Common myeloid progenitor, CD34-positive (primary cell): Measurements from ENCODE around the gene CFAP410.

Source experiments
- CTCF ChIA-PET: fragments of 350-600 bp; sonication (Branson Sonifier 250); formaldehyde crosslinking; loops from one replicate; lab custom pipeline; 2021; ENCODE audit warnings: antibody characterized with exemption; lab: Charles Lee
- POLR2A ChIA-PET: fragments of 350-600 bp; sonication (Branson Sonifier 250); formaldehyde crosslinking; loops from one replicate; lab custom pipeline; 2021; ENCODE audit warnings: antibody characterized with exemption; lab: Charles Lee
- DNase-seq, 3 donors: peaks; one replicate each; pipeline versions ENCODE4 v3.0.0 to v3.0.0-alpha.2; 2013
- H3K27ac ChIP-seq, 2 experiments: 1 replicate in 1 of 2; 2 replicates in 1 of 2; pipeline ENCODE4 v1.7.0; 2013; ENCODE audit warnings: inconsistent platforms in 2 of 2, low read length in 2 of 2, mild to moderate bottlenecking in 2 of 2, low read depth in 1 of 2, moderate library complexity in 1 of 2; ENCODE audit not compliant: severe bottlenecking in 2 of 2, insufficient read depth in 1 of 2, poor library complexity in 1 of 2
- H3K27me3 ChIP-seq, 5 experiments: replicated peaks in 2 of 5; 1 replicate in 3 of 5; 2 replicates in 2 of 5; pipeline versions ENCODE4 v1.6.1 to v1.7.0; 2013; ENCODE audit warnings: low read length in 4 of 5, mild to moderate bottlenecking in 2 of 5, moderate library complexity in 2 of 5, inconsistent platforms in 1 of 5; ENCODE audit not compliant: insufficient read depth in 5 of 5, control insufficient read depth in 4 of 5
- H3K36me3 ChIP-seq, 4 experiments: 1 replicate in 2 of 4; 2 replicates in 2 of 4; pipeline versions ENCODE4 v1.6.1 to v1.7.0; 2013; ENCODE audit warnings: low read length in 3 of 4, control low read depth in 1 of 4, mild to moderate bottlenecking in 1 of 4; ENCODE audit not compliant: control insufficient read depth in 4 of 4, insufficient read depth in 4 of 4
- H3K4me1 ChIP-seq, 4 experiments: 1 replicate in 3 of 4; 2 replicates in 1 of 4; pipeline versions ENCODE4 v1.6.1 to v1.7.1; 2013; ENCODE audit warnings: low read length in 3 of 4, mild to moderate bottlenecking in 3 of 4, control low read depth in 1 of 4, inconsistent platforms in 1 of 4, moderate library complexity in 1 of 4; ENCODE audit not compliant: control insufficient read depth in 4 of 4, insufficient read depth in 4 of 4; ENCODE audit errors: control extremely low read depth in 1 of 4
- H3K4me3 ChIP-seq, 7 experiments: 1 replicate in 4 of 7; 2 replicates in 3 of 7; pipeline versions ENCODE4 v1.5.1 to v1.7.0; 2013; ENCODE audit warnings: mild to moderate bottlenecking in 7 of 7, low read length in 6 of 7, moderate library complexity in 6 of 7, inconsistent platforms in 2 of 7, low read depth in 2 of 7, control low read depth in 1 of 7; ENCODE audit not compliant: insufficient read depth in 4 of 7, control insufficient read depth in 1 of 7; ENCODE audit errors: extremely low read depth in 1 of 7
- H3K9me3 ChIP-seq, 5 experiments: 1 replicate in 4 of 5; 2 replicates in 1 of 5; pipeline versions ENCODE4 v1.6.1 to v1.7.1; 2013; ENCODE audit warnings: low read length in 4 of 5, mild to moderate bottlenecking in 2 of 5, inconsistent platforms in 1 of 5, low read depth in 1 of 5, moderate library complexity in 1 of 5; ENCODE audit not compliant: control insufficient read depth in 4 of 5, insufficient read depth in 2 of 5; ENCODE audit errors: control extremely low read depth in 1 of 5
- WGBS: methylation state at CpG from one replicate; pipeline ENCODE4 v1.1.5; 2013; ENCODE audit not compliant: insufficient coverage; 5-methylcytosine and 5-hydroxymethylcytosine counted together

Gene CFAP410

DNA sequence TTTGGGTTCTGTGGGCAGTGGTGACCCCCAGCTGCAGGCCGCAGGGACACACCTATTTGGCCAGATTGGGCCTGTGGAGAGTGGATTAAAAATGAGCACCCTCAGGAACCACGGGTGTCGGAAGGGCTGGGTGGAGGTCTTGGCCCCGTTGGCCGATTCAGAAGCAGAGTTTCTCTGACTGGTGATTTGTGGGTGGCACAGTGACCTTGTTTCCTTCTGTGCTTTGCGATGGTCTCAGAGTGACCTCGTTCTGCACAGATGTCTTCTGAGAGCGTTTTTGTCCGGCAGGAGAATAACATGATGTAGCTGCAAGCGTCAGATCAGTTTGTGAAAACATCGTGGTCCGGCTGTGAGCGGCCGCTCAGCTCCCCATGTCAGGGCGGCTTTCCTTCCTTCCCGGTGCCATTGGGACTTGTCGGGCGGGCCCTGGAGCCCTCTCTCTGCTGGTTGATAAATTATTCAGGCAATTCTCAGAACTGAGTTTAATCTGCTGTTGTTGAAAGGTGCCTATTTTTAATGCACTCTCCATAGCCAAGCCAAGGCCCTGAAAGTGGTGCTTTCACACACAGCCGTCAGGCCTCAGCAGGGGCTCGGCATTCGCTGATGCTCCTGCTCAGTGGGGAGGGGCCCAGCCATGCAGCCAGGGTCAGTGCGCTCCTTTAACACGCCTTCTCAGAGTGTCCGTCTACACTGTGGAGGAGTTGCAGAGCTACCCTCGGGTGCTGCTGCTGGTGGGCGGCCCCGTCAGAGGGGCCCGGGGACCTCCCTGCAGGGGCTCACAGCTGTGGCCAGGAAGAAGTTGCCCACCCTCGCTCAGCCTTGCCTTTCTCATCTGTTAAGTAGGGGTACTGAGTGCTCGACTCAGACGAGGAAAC, 41.0 kb upstream of the CFAP410 start:
- Histone ChIP-seq H3K27me3 (peaks cover 0 to 5% (median 0%) of the 10 kb centered on the region in 5 experiments), H3K27ac (no peak overlapping the region), H3K9me3 (peaks cover 2 to 16% (median 8%) of the 10 kb centered on the region in 5 experiments), H3K36me3 (peaks cover 0 to 9% (median 1%) of the 10 kb centered on the region in 4 experiments), H3K4me1 (peaks cover 0 to 19% (median 10%) of the 10 kb centered on the region in 4 experiments), H3K4me3 (no peak overlapping the region)
- ChIA-PET CTCF (interaction anchor here (1.0 kb wide), 1 partner anchor 27 kb away, joined by 4 read pairs; the partner anchor contains the start of gene TRPM2), POLR2A (no interaction called here)
- no peak for DNase-seq
- WGBS, result 82% methylated on average over 25 of the region's 31 CpGs

DNA sequence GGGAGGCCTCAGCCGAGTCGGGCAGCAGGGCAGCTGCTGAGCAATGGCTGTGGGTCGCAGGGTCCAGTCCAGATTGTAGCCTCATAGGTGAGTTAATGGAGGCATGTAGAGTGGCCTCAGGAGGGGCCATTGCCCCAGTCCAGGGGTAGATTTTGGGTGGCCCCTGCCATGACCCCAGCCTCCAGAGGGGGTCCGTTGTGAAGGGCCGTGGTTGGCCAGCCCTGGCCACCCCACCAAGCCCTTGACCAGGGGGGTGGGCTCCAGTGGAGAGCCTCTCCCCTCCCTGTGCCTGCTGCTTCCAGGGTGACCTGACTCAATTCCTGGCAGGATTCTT, 40.3 kb upstream of the CFAP410 start:
- Histone ChIP-seq H3K9me3 (peaks cover 2 to 22% (median 7%) of the 10 kb centered on the region in 5 experiments), H3K4me1 (peaks cover 0 to 25% (median 17%) of the 10 kb centered on the region in 4 experiments), H3K27me3 (peaks cover 0 to 5% (median 0%) of the 10 kb centered on the region in 5 experiments), H3K36me3 (peaks cover 0 to 9% (median 1%) of the 10 kb centered on the region in 4 experiments), H3K27ac (no peak overlapping the region), H3K4me3 (no peak overlapping the region)
- no peak for DNase-seq
- WGBS, result 94% methylated on average over 5 of the region's 5 CpGs
- POLR2A ChIA-PET, result no interaction called here
- CTCF ChIA-PET, result no interaction called here

DNA sequence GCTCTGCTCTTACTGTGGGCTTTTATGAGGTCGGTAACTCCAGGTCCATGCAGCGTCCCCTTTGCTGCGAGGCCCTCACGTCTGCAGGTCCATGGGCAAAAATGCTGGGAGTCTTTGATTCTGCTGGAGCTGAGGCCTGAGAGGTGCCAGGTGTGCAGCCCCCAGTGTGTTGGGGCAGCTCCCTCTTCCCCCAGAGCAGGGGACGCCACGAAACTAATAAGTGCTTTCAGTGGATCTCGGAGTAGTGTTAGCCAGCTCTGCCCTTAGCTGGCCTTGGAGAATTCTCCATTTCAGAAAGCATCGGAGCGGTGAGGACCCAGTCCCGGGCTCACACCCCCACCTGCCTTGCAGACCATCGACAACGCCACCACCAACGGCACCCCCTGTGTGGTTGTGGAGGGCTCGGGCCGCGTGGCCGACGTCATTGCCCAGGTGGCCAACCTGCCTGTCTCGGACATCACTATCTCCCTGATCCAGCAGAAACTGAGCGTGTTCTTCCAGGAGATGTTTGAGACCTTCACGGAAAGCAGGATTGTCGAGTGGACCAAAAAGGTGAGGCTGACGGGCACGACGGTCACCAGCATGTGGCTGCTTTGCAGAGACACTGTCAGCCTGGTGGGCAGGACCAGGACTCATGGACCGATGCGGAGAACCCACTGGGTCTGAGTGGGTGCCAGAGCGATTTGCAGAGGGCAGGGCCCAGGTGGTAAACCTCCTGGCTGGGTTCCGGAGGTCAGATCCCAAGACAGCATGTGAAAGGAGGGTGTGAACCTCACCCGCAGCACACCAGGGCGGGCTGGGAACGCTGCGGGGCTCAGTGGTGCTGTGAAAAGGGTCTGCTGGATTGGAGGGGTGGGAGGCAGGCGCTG, 39.7 kb upstream of the CFAP410 start:
- peaks cover 0 to 3% (median 1%) of the 10 kb centered on the region in 4 experiments for H3K36me3 ChIP-seq
- no peak overlapping the region for H3K27ac ChIP-seq
- no peak for DNase-seq
- peaks cover 0 to 26% (median 18%) of the 10 kb centered on the region in 4 experiments for H3K4me1 ChIP-seq
- peaks cover 0 to 21% (median 6%) of the 10 kb centered on the region in 5 experiments for H3K9me3 ChIP-seq
- H3K4me3 ChIP-seq, result no peak overlapping the region
- peaks cover 0 to 5% (median 0%) of the 10 kb centered on the region in 5 experiments for H3K27me3 ChIP-seq
- ChIA-PET POLR2A (no interaction called here), CTCF (no interaction called here)
- over 99% methylated on average over 28 of the region's 34 CpGs for WGBS

DNA sequence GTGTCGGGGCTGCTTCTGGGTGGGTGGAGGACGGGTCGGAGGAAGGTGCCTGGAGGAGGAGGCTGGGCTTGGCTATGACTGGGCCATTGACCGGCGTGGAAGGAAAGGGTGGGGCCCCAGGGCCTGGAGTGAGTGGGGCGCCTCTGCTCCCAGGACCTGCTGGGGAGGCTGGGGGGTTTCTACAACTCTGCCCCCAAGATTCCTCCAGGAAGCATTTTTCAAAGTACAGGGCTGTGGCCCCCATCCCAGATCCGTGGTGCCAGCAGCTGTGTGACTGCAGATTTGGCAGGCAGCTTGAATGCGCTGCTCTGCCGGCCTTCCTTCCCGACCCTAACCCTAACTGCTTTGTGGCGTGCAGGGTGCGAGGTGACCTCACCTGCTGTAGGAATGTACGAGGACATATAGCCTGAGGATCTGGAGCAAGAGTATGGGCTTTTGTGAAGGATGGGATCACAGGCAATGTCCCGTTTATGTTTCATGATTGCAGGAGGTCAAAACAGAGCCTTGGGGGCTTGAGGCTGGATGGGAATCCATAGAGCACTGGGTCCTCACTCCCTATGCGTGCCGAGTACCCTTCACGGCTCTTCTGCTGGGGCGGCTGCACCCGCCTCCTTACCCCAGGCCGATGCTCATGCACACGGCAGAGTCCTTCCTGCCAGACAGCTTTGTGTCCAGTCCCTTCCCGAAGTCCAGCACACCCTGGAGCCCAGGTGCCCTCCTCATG, 38.9 kb upstream of the CFAP410 start:
- no peak for DNase-seq
- peaks cover 0 to 2% (median under 1%) of the 10 kb centered on the region in 4 experiments for H3K36me3 ChIP-seq
- ChIA-PET CTCF (no interaction called here), POLR2A (no interaction called here)
- H3K4me3 ChIP-seq, result no peak overlapping the region
- H3K27ac ChIP-seq, result no peak overlapping the region
- WGBS, result 90% methylated on average over 16 of the region's 22 CpGs
- H3K27me3 ChIP-seq, result peaks cover 0 to 5% (median 0%) of the 10 kb centered on the region in 5 experiments
- peaks cover 0 to 32% (median 21%) of the 10 kb centered on the region in 4 experiments for H3K4me1 ChIP-seq
- H3K9me3 ChIP-seq, result peaks cover 0 to 21% (median 6%) of the 10 kb centered on the region in 5 experiments

DNA sequence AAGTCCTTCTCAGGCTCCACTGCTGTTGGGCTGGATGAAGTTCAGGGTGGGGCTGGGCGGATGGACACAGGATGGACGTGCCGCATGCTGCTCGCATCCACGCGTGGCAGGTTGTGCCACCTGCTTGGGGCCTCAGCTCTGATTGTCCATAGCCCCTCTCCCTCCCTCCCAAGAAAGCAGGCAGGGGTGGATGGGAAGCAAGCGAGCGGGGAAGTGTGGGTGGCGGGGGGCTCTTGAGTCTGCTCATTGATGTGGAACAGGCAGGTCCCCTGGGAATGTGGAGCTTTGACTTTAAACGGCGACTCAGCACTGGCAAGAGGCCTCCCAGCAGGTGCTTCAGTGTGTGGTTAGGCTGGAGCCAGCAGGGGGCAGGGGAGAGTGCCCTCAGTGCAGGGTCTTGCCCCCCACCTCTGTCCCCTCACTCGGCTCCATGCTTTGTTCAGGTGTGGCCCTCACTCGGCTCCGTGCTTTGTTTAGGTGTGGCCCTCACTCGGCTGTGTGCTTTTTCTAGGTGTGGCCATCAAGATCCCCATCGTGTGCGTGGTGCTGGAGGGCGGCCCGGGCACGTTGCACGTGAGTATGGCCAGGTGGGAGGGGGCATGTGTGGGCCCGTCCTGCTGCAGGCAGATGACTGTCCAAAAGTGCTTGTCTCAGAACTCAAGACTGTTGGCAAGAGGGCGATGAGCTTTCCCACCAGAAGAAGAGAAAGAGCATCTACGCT, 38.2 kb upstream of the CFAP410 start:
- Histone ChIP-seq H3K9me3 (peaks cover 0 to 21% (median 6%) of the 10 kb centered on the region in 5 experiments), H3K4me1 (peaks cover 0 to 32% (median 21%) of the 10 kb centered on the region in 4 experiments), H3K27me3 (peaks cover 0 to 3% (median 0%) of the 10 kb centered on the region in 5 experiments), H3K27ac (no peak overlapping the region), H3K36me3 (peaks cover 0 to 2% (median 0%) of the 10 kb centered on the region in 4 experiments), H3K4me3 (no peak overlapping the region)
- DNase-seq, result no peak
- ChIA-PET CTCF (no interaction called here), POLR2A (no interaction called here)
- 90% methylated on average over 12 of the region's 24 CpGs for WGBS

DNA sequence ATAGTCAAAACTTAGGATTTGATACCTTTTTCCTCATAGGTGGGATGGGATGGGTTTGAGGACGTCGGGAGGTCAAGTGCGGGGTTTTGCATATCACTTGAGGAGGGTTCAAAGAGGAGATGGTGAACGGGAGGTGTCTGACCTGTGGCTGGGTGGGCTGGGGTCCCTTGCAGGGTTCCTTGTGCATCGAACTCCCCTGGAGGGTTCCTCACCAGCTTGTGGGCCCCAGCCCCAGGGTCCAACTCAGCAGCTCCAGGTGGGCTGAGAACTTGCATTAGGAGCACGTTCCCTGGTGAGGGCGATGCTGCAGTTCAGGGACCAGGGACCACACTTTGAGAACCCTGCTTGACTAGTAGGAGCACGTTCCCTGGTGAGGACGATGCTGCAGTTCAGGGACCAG, 37.4 kb upstream of the CFAP410 start:
- WGBS, result 96% methylated on average over 9 of the region's 9 CpGs
- H3K27me3 ChIP-seq, result peaks cover 0 to 3% (median 0%) of the 10 kb centered on the region in 5 experiments

More for the DNA sequence above, 37.4 kb upstream of the CFAP410 start:
- CTCF ChIA-PET, result interaction anchor here (1.6 kb wide), 1 partner anchor 14 kb away, joined by 6 read pairs; no protein-coding TSS in a partner anchor
- H3K9me3 ChIP-seq, result peaks cover 0 to 23% (median 6%) of the 10 kb centered on the region in 5 experiments
- no peak overlapping the region for H3K4me3 ChIP-seq
- POLR2A ChIA-PET, result no interaction called here
- peaks cover 0 to 32% (median 22%) of the 10 kb centered on the region in 4 experiments for H3K4me1 ChIP-seq
- no peak overlapping the region for H3K27ac ChIP-seq
- H3K36me3 ChIP-seq, result peaks cover 0 to 3% (median 0%) of the 10 kb centered on the region in 4 experiments
- DNase-seq, result no peak
